Naive B cell (primary cell): Measurements from ENCODE around the gene HKDC1. TPM values are rescaled to one million over a fixed set of nuclear protein-coding genes. Genes with fewer than 3 reads are reported as not detected.
A peak's percentile ranks its signal among the peaks of the same experiment; 100 is the strongest.
"Not testable (repeated sequence)": the region's sequence is repeated elsewhere in the genome, so short reads cannot be mapped to it uniquely, and the experiment has no call there.

Source experiments
- ATAC-seq, 2 donors: fragments of 150-1000 bp; cut with Tn5 transposase; 2 replicates each; pipeline ENCODE4 v1.10.0; 2021; ENCODE audit warnings: low read depth in 2 of 2, mild to moderate bottlenecking in 2 of 2, moderate library complexity in 2 of 2
- DNase-seq: peaks from one replicate; pipeline ENCODE4 v3.0.0; 2022
- H3K27ac Mint-ChIP-seq, 6 donors: one replicate each; pipeline ENCODE4 v1.8.0; 2020 to 2022; ENCODE audit warnings: mild to moderate bottlenecking in 6 of 6, mixed read lengths in 6 of 6, moderate library complexity in 5 of 6, inconsistent platforms in 2 of 6
- H3K27me3 Mint-ChIP-seq, 3 donors: one replicate each; pipeline ENCODE4 v1.8.0; 2021 to 2022; ENCODE audit warnings: mixed read lengths in 3 of 3, mild to moderate bottlenecking in 1 of 3
- H3K36me3 Mint-ChIP-seq, 2 donors: one replicate each; pipeline ENCODE4 v1.8.0; 2020 to 2022; ENCODE audit warnings: mixed read lengths in 2 of 2, inconsistent platforms in 1 of 2, mild to moderate bottlenecking in 1 of 2
- H3K4me1 Mint-ChIP-seq, 3 donors: one replicate each; pipeline ENCODE4 v1.8.0; 2020 to 2022; ENCODE audit warnings: mixed read lengths in 3 of 3, inconsistent platforms in 1 of 3, mild to moderate bottlenecking in 1 of 3, moderate library complexity in 1 of 3
- H3K4me3 Mint-ChIP-seq, 8 donors: one replicate each; pipeline ENCODE4 v1.8.0; 2020 to 2022; ENCODE audit warnings: mild to moderate bottlenecking in 8 of 8, mixed read lengths in 8 of 8, moderate library complexity in 8 of 8, inconsistent platforms in 2 of 8
- H3K9me3 Mint-ChIP-seq, 7 donors: one replicate each; pipeline ENCODE4 v1.8.0; 2020 to 2022; ENCODE audit warnings: mixed read lengths in 7 of 7, mild to moderate bottlenecking in 5 of 7, inconsistent platforms in 2 of 7, moderate library complexity in 1 of 7
- polyA plus RNA-seq, 6 donors: library from polyadenylated mRNA; unstranded; fragments of 300-500 nt; fragmentation: Illumina TruSeq; gene quantifications; one replicate each; pipeline ENCODE4 v1.2.3, GENCODE V29; 2021; ENCODE audit warnings: low read depth in 6 of 6

Gene HKDC1
- polyA plus RNA-seq, 6 donors from 2014 or later = not detected

DNA sequence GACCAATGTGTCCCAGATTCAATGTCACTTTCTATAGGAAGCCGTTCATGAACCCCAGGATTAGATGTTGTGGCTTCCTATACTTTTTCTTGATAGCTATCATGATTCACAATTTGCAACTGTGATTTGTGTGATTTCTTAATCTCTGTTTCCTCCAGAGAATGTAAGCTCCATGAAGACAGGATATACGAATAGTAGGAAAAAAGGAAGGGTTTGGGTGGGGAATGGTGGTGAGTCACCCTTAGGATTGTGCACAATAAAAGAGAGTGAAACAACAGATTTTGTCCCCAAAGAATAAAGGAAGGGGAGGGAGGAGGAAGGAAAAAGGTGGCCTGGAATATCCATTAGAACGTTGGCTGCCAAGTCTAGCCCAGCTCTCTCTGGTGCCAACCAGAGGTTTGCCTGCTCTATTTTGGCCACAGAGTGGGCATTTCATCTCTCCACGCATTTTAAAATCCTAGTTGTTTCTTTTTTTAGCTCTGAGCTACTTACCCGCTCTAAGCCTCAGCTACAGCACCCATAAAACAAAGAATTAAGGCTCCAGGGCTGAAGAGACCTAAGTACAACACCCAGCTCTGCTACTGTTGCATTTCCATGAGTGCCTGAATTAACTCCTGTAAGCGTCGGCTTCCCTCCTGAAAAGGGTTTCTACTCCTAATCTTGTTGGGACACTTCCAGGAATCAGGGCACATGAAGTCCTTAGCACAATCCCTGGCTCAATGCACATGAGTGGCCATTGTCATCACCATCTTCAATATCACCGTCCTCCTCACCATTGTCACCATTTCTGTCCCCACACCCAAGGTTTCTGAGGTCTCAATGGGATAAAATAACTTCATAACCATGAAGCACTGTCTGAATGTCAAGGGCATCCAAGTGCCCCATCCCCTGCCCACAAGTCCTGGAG lies 61.6 kb downstream of the HKDC1 start:
- Mint-ChIP-seq H3K4me1 (peaks cover 8 to 17% (median 17%) of the 10 kb centered on the region in 3 donors), H3K9me3 (peaks cover 0 to 2% (median 0%) of the 10 kb centered on the region in 7 donors), H3K27me3 (peaks cover 0 to 6% (median 4%) of the 10 kb centered on the region in 3 donors), H3K4me3 (no peak overlapping the region), H3K27ac (peak overlapping the region in 1 of 6 donors; percentile 44), H3K36me3 (no peaks in the 10 kb centered on the region)
- DNase-seq = no peak
- ATAC-seq = no peak

DNA sequence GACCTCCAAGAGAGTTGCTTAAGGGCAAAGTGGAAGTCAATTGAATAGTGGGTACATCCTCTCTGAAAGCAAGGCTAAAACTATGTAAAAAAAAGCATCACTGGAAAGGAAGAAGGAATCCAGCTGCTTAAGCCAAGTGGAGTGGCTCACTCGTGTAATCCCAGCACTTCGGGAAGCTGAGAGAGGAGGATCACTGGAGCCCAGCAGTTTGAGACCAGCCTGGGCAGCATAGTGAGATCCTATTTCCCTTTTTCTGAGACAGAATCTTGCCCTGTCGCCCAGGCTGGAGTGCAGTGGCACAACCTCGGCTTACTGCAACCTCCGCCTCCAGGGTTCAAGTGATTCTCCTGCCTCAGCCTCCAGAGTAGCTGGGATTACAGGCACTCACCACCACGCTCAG lies 64.3 kb downstream of the HKDC1 start:
- DNase-seq, H3K9me3 Mint-ChIP-seq, H3K4me1 Mint-ChIP-seq, H3K27ac Mint-ChIP-seq, ATAC-seq, H3K4me3 Mint-ChIP-seq, H3K36me3 Mint-ChIP-seq: not testable (repeated sequence)
- peaks cover 0 to 17% (median 4%) of the 10 kb centered on the region in 3 donors for H3K27me3 Mint-ChIP-seq

DNA sequence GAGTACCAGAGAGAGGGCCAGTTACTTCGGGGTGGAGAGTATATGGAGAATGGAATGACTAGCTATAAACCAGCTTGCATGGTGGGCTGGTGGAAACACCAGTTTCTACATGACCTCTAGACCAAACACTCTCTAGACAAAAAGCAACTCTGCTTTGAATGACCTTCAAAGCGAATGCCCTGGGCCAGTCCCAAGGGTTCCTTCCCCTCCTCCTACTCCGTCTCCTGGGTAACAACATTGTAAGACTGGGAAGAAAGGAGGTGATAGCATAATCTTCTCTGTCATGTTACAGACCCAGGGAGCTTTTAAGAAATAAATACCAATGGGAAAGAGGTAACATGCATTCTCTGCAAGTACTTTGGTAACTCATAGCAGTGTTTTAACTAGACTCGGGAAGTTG lies 65.6 kb downstream of the HKDC1 start:
- no peak overlapping the region for H3K27ac Mint-ChIP-seq
- no peak overlapping the region for H3K4me3 Mint-ChIP-seq
- no peak for ATAC-seq
- H3K27me3 Mint-ChIP-seq = peaks cover 0 to 22% (median 4%) of the 10 kb centered on the region in 3 donors
- no peak for DNase-seq
- H3K9me3 Mint-ChIP-seq = peaks cover 0 to 2% (median 0%) of the 10 kb centered on the region in 7 donors
- H3K36me3 Mint-ChIP-seq = no peaks in the 10 kb centered on the region
- no peaks in the 10 kb centered on the region for H3K4me1 Mint-ChIP-seq

DNA sequence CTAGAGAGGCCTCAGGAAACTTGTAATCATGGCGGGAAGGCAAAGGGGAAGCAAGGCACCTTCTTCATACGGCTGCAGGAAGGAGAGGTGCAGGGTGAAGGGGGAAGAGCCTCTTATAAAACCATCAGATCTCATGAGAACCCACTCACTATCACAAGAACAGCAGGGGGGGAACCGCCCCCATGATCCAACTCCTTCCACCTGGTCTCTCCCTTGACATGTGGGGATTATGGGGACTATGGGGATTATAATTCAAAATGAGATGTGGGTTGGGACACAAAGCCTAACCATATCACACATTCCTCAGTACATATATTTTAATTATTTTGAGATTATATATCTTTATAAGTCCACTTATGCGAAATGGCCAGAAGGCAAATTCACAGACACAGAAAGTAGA lies 67.0 kb downstream of the HKDC1 start:
- Mint-ChIP-seq H3K27ac (peak overlapping the region in 1 of 6 donors; percentile 25), H3K9me3 (peaks cover 0 to 2% (median 0%) of the 10 kb centered on the region in 7 donors), H3K27me3 (peaks cover 0 to 24% (median 0%) of the 10 kb centered on the region in 3 donors), H3K4me1 (no peaks in the 10 kb centered on the region), H3K36me3 (no peaks in the 10 kb centered on the region), H3K4me3 (no peak overlapping the region)
- ATAC-seq (no peak), DNase-seq (no peak)

DNA sequence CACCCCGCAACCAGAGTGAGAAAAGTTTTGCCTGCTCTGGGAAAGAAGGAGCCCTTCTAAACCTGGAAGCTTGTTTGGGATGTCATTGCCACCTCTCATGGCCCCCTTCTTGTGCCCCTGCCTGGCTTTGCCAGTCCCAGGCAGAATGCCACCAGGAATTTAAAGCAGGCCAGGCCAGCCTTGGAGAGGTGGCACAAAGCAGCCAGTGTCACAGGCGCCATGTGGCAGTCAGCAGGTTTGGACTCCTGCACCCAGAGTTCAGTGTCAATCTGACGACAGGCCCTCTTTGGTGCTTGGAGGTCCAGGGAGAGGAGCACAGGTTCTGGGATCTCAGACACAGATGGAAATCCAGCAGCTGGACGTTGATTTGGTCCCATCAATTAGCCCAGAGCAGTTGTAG lies 70.9 kb downstream of the HKDC1 start:
- H3K4me3 Mint-ChIP-seq = no peak overlapping the region
- no peaks in the 10 kb centered on the region for H3K4me1 Mint-ChIP-seq
- no peak for DNase-seq
- peak overlapping the region in 1 of 6 donors; percentile 56 for H3K27ac Mint-ChIP-seq
- peaks cover 0 to 2% (median 0%) of the 10 kb centered on the region in 7 donors for H3K9me3 Mint-ChIP-seq
- ATAC-seq = no peak
- peaks cover 0 to 27% (median under 1%) of the 10 kb centered on the region in 3 donors for H3K27me3 Mint-ChIP-seq
- no peaks in the 10 kb centered on the region for H3K36me3 Mint-ChIP-seq

DNA sequence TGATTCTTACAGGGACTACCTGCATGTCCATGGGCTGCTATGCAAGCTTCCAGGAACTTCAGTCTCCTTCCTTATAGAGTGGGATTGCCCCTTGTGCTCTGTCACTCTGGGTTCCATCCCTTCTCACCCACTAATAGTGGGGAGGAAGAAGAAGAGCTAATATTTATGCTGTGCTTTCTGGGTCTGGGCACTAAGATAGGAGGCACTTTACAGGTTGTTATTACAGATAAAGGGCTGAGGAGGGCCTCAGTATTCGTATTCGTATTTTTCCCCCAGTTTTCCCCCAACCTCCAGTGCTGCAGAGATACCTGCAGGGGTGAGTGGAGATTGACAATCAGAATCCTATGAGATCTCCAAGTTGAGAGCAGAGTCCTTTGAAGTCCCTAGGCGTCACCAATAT lies 72.3 kb downstream of the HKDC1 start:
- ATAC-seq (no peak), DNase-seq (no peak)
- peaks cover 0 to 28% (median 9%) of the 10 kb centered on the region in 3 donors for H3K27me3 Mint-ChIP-seq
- H3K27ac Mint-ChIP-seq = no peak overlapping the region
- no peak overlapping the region for H3K4me3 Mint-ChIP-seq
- H3K4me1 Mint-ChIP-seq = no peaks in the 10 kb centered on the region
- H3K36me3 Mint-ChIP-seq = no peaks in the 10 kb centered on the region
- peaks cover 0 to under 1% (median 0%) of the 10 kb centered on the region in 7 donors for H3K9me3 Mint-ChIP-seq

DNA sequence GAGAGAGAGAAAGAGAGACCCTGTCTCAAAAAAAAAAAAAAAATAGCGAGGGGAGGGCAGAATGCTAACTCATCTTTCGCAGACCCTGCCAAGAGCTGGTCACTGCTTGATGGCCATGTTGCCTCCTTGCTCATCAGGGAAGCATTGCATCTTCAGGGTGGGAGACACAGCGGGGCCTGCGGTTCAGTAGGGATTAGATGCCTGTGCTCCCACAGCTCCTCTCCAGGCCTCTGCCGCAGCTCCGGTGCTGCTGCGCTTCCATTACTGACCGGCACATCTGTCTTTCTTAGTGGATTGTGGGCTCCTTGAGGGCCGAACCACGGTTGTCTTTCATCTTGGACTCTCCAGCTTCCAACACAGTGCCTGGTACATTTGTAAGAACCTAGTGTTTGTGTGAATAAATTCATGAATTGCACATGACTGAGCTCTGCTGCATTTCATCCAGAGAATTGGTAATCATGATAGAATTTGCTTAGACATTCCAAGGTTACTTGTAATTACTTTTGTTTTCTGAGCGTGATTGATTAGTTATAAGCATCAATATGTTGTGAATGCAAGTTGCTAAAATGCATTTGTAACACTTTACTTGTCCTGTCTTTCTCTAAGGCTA lies 75.0 kb downstream of the HKDC1 start:
- H3K9me3 Mint-ChIP-seq = no peaks in the 10 kb centered on the region
- DNase-seq = no peak
- peaks cover under 1 to 17% (median 9%) of the 10 kb centered on the region in 3 donors for H3K27me3 Mint-ChIP-seq
- ATAC-seq = no peak
- H3K27ac Mint-ChIP-seq = no peak overlapping the region
- no peak overlapping the region for H3K4me3 Mint-ChIP-seq
- no peaks in the 10 kb centered on the region for H3K4me1 Mint-ChIP-seq
- H3K36me3 Mint-ChIP-seq = no peaks in the 10 kb centered on the region

DNA sequence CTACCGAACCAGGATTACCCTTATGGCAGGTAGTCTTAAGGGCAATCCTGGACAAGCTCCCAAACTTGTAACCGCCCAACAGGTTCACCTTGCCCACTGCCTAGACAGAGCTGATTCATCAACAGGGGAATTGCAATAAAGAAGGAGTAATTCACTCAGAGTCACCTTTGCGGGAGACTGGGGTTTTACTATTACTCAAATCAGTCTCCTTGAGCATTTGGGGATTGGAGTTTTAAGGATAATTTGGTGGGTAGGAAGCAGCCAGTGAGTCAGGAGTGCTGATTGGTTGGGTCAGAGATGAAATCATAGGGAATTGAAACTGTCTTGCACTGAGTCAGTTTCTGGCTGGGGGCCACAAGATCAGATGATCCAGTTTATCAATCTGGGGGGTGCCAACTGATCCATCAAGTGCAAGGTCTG lies 83.5 kb downstream of the HKDC1 start:
- ATAC-seq (no peak), DNase-seq (no peak)
- Mint-ChIP-seq H3K9me3 (no peaks in the 10 kb centered on the region), H3K36me3 (no peaks in the 10 kb centered on the region), H3K4me3 (no peak overlapping the region), H3K27ac (no peak overlapping the region), H3K27me3 (peaks cover 0 to 4% (median 0%) of the 10 kb centered on the region in 3 donors), H3K4me1 (no peaks in the 10 kb centered on the region)

DNA sequence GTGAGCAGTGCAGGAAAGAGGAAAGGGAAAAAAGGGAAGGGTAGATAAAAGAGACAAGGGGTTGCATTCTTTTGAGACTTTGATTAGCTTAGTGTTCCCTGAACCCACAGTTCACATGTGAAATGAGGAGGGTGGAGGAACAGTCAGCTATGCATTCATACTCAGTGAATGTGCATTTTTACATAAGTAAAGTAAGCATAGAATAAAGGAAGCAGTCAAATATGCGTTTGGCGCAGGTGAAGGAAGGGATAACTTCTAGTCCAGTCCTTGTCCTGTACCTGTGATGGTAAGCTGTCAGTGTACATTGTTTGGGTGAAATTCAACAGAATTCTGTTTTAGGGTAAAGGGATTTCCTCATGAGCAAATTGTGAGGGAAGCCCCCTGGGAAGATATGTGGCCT lies 86.3 kb downstream of the HKDC1 start:
- no peak for ATAC-seq
- no peaks in the 10 kb centered on the region for H3K4me1 Mint-ChIP-seq
- no peaks in the 10 kb centered on the region for H3K9me3 Mint-ChIP-seq
- no peaks in the 10 kb centered on the region for H3K27me3 Mint-ChIP-seq
- no peak overlapping the region for H3K27ac Mint-ChIP-seq
- no peak for DNase-seq
- H3K4me3 Mint-ChIP-seq = no peak overlapping the region
- H3K36me3 Mint-ChIP-seq = no peaks in the 10 kb centered on the region

DNA sequence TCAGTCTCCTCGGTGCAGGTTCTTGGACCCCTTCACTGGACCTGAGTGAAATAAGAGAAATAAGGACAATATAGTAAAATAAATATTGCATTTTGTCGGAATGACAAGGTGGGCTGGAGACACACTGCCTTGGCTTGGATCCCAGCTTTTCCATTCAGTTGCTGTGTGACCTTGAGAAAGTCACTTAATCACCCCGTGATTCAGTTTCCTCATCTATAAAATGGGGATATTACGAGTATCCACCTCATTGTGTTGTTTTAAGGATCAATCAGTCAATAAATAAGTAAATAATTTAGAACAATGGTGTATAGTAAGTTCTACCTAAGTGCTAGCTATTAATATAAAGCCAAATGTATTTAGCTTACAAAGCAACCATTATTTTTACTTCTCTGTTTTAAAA lies 87.3 kb downstream of the HKDC1 start:
- Mint-ChIP-seq H3K27me3 (no peaks in the 10 kb centered on the region), H3K36me3 (no peaks in the 10 kb centered on the region), H3K9me3 (no peaks in the 10 kb centered on the region), H3K4me3 (no peak overlapping the region), H3K27ac (no peak overlapping the region), H3K4me1 (no peaks in the 10 kb centered on the region)
- DNase-seq (no peak), ATAC-seq (no peak)

DNA sequence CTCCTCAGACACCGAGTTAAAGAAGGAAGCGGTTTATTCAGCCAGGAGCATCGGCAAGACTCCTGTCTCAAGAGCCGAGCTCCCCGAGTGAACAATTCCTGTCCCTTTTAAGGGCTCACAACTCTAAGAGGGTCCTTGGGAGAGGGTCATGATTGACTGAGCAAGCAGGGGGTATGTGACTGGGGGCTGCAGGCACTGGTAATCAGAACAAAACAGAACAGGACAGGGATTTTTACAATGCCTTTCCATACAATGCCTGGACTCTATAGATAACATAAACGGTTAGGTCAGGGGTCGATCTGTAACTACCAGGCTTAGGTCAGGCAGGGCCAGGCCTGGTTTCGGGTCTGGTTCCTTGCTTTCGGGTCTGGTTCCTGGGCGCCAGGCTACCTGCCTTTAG lies 88.2 kb downstream of the HKDC1 start:
- not testable (repeated sequence) for H3K4me1 Mint-ChIP-seq, H3K27ac Mint-ChIP-seq, H3K9me3 Mint-ChIP-seq, H3K36me3 Mint-ChIP-seq, H3K4me3 Mint-ChIP-seq, H3K27me3 Mint-ChIP-seq, DNase-seq, ATAC-seq

DNA sequence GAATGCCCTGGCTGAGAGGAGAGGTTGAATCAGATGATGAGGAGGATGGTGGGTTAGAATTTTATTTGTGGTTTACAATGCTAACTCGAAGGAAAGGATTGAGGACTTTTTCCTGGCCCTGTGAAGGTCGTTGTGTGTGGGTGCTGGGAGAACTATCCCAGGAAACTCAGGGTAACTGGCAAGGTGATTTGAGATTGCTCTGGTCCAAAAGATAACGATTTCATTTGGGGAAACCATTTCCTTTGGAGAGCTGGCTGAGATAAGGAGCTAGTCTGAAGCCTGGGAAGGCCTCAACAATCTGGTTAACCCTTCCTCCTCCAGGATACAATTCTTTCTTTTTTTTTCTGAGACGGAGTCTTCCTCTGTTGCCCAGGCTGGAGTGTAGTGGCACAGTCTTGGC lies 91.2 kb downstream of the HKDC1 start:
- ATAC-seq (no peak), DNase-seq (no peak)
- no peaks in the 10 kb centered on the region for H3K36me3 Mint-ChIP-seq
- no peaks in the 10 kb centered on the region for H3K27me3 Mint-ChIP-seq
- H3K4me3 Mint-ChIP-seq = no peak overlapping the region
- no peak overlapping the region for H3K27ac Mint-ChIP-seq
- H3K9me3 Mint-ChIP-seq = no peaks in the 10 kb centered on the region
- peaks cover 0 to 4% (median 0%) of the 10 kb centered on the region in 3 donors for H3K4me1 Mint-ChIP-seq

DNA sequence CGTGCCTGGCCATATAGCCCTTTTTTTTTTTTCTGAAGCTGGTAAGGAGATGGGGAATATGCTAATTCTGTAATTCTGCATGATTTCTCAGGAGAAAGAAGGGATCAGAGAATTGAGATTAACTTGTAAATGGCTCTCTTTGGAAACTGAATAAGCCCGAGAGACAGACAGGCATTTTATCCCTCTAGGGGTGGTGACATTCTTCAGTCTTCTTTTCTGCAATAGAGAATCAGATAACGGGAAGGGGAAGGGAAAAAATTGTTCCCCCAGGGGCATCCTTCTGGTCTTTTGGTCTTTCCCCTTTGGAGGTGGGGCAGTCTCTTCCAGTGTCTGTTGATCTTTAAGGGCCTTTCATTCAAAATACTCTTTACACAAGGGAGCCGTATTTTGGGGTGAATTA lies 92.4 kb downstream of the HKDC1 start:
- no peaks in the 10 kb centered on the region for H3K36me3 Mint-ChIP-seq
- H3K27me3 Mint-ChIP-seq = no peaks in the 10 kb centered on the region
- DNase-seq = no peak
- H3K27ac Mint-ChIP-seq = peak overlapping the region in 4 of 6 donors; percentile 27 to 65 (median 30)
- no peak overlapping the region for H3K4me3 Mint-ChIP-seq
- no peaks in the 10 kb centered on the region for H3K9me3 Mint-ChIP-seq
- ATAC-seq = no peak
- peaks cover 4 to 8% (median 5%) of the 10 kb centered on the region in 3 donors for H3K4me1 Mint-ChIP-seq

DNA sequence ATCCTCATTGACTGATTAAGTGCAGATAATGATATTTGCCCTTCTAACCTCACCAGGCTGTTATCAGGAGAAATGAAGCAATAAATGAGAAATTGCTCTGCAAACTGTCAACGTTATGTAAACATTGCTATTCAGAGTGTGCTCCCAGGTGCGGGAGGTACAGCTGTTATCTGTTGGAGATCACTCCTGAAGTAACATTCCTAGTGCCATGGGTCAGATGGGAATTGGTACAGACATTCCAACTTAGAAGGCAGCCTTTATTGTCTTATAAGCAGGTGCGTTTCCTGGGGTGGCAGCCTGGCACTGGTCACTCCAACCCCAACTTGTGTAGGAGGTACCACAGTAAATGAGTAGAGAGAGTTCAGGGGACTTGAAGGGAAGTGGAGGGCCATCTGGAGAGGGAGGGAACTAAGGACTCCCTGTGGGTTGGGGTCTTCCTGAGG lies 95.0 kb downstream of the HKDC1 start:
- H3K36me3 Mint-ChIP-seq = no peaks in the 10 kb centered on the region
- ATAC-seq (no peak), DNase-seq (no peak)
- peaks cover 13 to 22% (median 18%) of the 10 kb centered on the region in 3 donors for H3K4me1 Mint-ChIP-seq
- peak overlapping the region in 3 of 6 donors; percentile 1 to 93 (median 84) for H3K27ac Mint-ChIP-seq
- no peaks in the 10 kb centered on the region for H3K9me3 Mint-ChIP-seq
- H3K4me3 Mint-ChIP-seq = peak overlapping the region in 2 of 8 donors; percentile 42 to 71
- H3K27me3 Mint-ChIP-seq = no peaks in the 10 kb centered on the region
